Right renal pelvis (tissue), 4 donors: Measurements from ENCODE around the gene SRBD1. TPM values are rescaled to one million over a fixed set of nuclear protein-coding genes. Genes with fewer than 3 reads are reported as not detected.

Experiments used
- DNase-seq, 4 donors: peaks; one replicate each; pipeline ENCODE4 v3.0.0-alpha.2; 2013; ENCODE audit warnings: low read depth in 4 of 4, low spot score in 3 of 4, missing footprints in 1 of 4
- polyA plus RNA-seq, 4 donors: library from polyadenylated mRNA; unstranded; fragments of 120-200 nt; gene quantifications; one replicate each; pipeline ENCODE4 v1.2.1, GENCODE V29; 2013; ENCODE audit not compliant: insufficient read length in 4 of 4

SRBD1 gene
- polyA plus RNA-seq, result 10 to 100 TPM; 21.3 to 26.6 (median 26.1) TPM

- peak; percentile 80 to 88 (median 88) for DNase-seq
Observed at GRCh38 chr2:45611020-45611859, at the start of gene SRBD1. Gene SRBD1, minus strand, starts transcription at chr2:45611267. Its CDS starts 5,826 bp downstream, at chr2:45605441.

- no peak for DNase-seq
Observed at GRCh38 chr2:45654250-45654649, 43.2 kb upstream of the SRBD1 start.

GRCh38 chr2:45653122-45653913 is 42.3 kb upstream of the SRBD1 start:
- no peak for DNase-seq

- no peak for DNase-seq
Observed at GRCh38 chr2:45652090-45653031, 41.3 kb upstream of the SRBD1 start.

- DNase-seq, result no peak
Observed at GRCh38 chr2:45651415-45652089, 40.5 kb upstream of the SRBD1 start, which contains the start of gene PRKCE. Gene PRKCE, plus strand, starts transcription at chr2:45651675.

GRCh38 chr2:45650851-45651414 is 39.9 kb upstream of the SRBD1 start:
- peak; percentile 87 to 93 (median 92) for DNase-seq

GRCh38 chr2:45649858-45650811 is 39.1 kb upstream of the SRBD1 start:
- peak in 2 of 4 donors; percentile 42 to 66 for DNase-seq

- no peak for DNase-seq
Observed at GRCh38 chr2:45649462-45649857, 38.4 kb upstream of the SRBD1 start.

GRCh38 chr2:45648636-45649035 is 37.6 kb upstream of the SRBD1 start:
- DNase-seq, result no peak

GRCh38 chr2:45647986-45648520 is 37.0 kb upstream of the SRBD1 start:
- DNase-seq, result no peak

- DNase-seq, result no peak
Observed at GRCh38 chr2:45647356-45647755, 36.3 kb upstream of the SRBD1 start.

- no peak for DNase-seq
Observed at GRCh38 chr2:45646289-45646688, 35.2 kb upstream of the SRBD1 start.

- peak in 1 of 4 donors; percentile 81 for DNase-seq
Observed at GRCh38 chr2:45643543-45644542, 32.8 kb upstream of the SRBD1 start.

GRCh38 chr2:45643095-45643494 is 32.0 kb upstream of the SRBD1 start:
- DNase-seq, result no peak

- no peak for DNase-seq
Observed at GRCh38 chr2:45640576-45640975, 29.5 kb upstream of the SRBD1 start.

- DNase-seq, result no peak
Observed at GRCh38 chr2:45637440-45637839, 26.4 kb upstream of the SRBD1 start.

GRCh38 chr2:45636008-45636407 is 24.9 kb upstream of the SRBD1 start:
- no peak for DNase-seq
